NCI-H187 treated with DMSO at 0.1 percent for 48 hours (cell line): Measurements from ENCODE around the gene GLT8D1.
"Not testable (repeated sequence)": the region's sequence is repeated elsewhere in the genome, so short reads cannot be mapped to it uniquely, and the experiment has no call there.

Experiments
- DNase-seq: peaks from one replicate; lab custom pipeline; 2025; lab: John Stamatoyannopoulos, UW

The GLT8D1 gene, protein sequence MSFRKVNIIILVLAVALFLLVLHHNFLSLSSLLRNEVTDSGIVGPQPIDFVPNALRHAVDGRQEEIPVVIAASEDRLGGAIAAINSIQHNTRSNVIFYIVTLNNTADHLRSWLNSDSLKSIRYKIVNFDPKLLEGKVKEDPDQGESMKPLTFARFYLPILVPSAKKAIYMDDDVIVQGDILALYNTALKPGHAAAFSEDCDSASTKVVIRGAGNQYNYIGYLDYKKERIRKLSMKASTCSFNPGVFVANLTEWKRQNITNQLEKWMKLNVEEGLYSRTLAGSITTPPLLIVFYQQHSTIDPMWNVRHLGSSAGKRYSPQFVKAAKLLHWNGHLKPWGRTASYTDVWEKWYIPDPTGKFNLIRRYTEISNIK

DNA sequence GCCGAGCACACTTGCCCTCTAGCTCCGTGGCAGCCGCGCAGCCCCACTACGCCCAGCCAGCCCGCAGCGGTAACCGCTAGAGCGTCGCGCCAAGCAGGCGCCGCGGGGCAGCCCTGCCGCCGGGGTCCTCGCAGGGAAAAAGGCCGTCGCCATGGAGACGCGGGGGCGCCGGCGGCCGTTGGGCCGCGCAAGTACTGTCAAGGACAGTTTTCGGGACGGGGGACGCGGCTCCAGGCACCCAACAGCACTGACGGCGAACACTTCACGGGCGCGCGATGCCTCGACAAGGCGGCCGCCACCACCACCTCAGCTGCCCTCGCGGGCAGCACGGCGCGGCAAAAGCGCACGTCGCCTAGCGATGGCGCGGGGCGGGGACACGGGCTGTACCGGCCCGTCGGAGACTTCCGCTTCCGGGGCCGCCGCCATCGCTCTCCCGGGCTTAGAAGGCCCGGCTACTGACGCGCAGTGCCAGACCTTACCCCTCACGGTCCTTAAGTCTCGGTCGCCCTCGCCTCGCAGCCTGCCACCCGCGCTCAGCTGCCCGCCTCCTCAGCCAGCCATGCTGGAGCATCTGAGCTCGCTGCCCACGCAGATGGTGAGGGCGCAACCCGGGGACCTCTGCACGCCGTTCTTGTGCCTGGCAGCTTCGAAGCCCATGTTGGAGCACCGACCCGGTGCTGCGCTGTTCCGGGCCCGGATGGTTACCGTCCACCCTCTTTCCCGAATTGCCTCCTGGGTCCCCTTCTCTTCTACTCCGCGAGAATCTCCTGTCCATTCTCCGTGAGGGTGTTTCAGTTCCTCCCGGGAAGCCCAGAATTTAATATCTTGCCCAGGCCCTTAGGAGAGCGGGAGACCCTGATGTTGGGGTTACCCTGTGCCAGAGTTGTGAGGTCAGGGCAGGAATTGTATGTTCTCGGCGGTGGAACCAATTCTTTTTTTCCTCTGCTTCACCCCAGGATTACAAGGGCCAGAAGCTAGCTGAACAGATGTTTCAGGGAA is at the start of gene GLT8D1, which contains the start of gene SPCS1:
Gene GLT8D1 (minus strand): TSS at position 104 of the 999 bp plus-strand sequence. CDS start 5,331 bp downstream, outside the sequence.
Gene SPCS1 (plus strand): TSS at position 419 of the 999 bp plus-strand sequence. CDS start 141 bp downstream, at position 560.
- peak; percentile 32 for DNase-seq

DNA sequence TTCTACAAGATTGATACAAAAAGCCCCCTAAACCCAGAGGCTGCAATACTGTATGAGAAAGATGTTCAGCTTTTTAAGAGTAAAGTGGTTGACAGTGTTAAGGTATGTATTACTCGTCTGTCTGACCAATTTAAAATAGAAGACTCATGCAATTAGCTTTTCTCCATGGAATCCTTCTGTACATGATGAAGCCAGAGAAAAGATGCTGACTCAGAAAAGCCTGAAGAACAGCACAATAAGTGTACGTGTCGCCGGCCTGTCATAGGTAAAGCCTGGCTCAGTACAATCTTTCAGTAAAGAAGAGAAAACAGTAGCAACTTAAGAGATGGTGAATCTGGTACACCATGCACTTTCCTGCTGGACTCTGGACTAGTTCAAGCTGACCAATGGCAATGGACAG is 48.8 kb upstream of the GLT8D1 start:
- no peak for DNase-seq

DNA sequence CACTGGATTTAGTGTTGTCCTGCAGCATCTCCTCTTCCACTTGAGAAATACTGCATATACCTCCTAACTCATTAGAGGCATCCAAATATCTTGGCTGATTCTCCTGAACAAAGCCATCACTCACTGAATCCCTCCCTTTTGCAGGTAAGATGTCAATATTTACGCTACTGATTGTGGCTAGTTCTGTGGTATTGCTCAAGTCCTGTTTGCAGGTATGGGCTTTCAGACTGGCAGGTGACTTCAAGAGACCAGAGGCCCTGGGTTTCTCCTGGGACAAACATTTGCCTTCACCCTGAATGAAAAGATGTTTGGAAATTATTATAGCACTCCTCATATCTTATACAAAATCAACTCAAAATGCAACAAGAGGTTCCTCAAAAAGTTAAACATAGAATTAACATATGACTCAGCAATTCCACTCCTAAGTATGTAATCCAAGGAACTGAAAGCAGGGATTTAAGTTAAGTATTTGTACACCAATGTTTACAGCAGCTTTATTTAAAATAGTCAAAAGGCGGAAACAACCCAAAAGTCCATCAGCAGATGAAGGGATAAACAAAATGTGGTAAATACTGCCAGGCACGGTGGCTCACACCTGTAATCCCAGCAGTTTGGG is 46.6 kb upstream of the GLT8D1 start:
- DNase-seq: no peak

DNA sequence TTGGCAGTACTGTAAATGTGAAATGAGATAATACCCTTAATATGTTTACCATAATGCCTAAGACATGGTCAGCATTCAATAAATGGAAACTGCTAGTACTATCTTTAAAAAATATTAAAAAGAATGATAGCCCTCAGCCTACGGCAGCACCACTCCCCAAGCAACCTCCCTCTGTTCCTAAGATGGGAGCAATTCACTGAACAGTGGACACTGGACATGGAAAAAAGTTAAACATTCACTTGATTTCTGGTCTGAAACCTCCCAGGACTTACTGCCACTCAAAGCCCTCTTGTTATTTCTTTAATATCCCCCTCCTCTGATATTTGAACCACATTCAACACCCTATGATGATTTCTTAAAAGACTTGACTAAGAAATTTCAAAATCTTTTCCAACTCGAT is 38.1 kb upstream of the GLT8D1 start:
- DNase-seq: no peak

DNA sequence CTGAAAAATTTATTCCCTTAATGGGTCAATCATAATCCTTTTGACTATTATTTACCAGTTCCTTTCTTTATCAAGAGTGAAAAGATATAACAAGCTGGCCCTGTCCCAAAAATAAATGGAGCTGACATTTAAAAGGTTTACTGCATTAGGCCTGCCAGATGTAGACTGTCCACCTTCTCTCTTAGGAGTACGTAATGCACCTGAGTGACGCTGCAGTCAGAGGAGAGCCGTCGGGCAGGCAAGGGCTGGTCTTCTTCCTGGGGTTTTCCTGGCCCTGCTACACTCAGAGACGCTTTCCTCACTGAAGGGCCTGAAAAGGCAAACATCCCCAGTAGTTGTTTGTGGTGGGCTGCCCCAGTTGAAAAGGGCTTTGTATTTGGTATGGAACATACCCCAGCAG is 37.6 kb upstream of the GLT8D1 start:
- no peak for DNase-seq

DNA sequence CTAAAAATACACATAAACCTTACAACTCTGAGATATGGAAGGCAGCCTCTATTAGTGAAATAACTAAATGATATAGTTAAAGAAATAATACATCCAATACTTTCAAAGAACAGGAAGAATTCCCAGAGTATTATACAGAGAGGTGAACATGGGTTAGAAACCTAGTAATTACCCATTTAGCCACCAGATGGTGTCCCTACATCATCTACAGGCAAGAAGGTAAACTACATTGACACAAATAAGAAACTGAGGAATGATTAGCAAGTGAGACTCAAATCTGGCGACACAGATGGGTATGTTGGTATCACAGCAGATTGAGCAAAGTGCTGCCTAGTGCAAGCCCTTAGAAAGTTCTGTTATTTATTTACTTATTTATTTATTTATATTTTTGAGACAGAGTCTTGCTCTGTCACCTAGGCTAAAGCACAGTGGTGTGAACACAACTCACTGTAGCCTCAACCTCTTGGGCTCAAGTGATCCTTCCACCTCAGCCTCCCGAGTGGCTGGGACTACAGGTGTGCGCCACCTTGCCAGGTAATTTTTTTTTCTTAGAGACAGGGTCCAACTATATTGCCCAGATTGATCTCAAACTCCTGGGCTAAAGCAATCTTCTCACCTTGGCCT is 36.9 kb upstream of the GLT8D1 start:
- DNase-seq: no peak

DNA sequence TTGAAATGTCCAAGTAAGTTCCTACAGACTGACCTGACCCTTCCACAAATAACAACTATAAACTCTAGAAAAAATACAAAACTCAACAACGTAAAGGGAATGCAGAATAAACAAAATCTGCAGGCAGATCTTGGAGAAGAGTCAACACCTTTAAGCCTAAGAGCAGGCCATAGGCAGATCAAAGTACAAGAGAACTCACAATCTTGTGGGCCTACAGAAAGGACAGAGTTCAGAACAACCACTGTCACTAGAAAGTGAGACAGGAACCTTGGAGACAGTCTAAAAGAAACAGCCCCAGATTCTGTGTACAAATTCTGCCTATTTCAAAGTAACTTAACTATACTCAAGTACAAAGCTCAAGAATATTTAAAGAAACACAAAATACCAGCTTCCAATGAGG is 34.1 kb upstream of the GLT8D1 start:
- DNase-seq: no peak

DNA sequence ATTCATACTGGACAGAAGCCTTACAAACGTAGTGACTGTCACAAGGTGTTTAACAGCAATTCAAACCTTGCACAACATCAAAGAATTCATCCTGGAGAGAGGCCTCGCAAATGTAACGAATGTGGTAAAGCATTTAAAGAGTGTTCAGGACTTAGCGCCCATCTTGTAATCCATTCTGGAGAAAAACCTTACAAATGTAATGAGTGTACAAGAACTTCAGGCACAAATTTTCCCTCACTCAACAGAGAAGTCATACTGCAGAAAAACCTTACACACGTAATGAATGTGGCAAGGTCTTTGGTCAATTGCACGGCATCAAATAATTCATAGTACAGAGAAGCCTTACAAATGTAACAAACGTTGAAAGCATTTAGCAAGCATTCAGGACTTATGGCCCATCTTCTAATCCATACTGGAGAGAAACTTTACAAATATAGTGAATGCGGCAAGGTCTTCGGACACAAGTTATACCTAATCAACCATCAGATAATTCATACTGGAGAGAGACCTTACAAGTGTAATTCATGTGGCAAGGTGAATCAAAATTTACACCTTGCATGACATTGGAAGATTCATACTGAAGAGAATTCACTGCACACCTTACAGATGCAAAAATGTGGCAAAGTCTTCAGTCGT is 27.8 kb upstream of the GLT8D1 start:
- no peak for DNase-seq

DNA sequence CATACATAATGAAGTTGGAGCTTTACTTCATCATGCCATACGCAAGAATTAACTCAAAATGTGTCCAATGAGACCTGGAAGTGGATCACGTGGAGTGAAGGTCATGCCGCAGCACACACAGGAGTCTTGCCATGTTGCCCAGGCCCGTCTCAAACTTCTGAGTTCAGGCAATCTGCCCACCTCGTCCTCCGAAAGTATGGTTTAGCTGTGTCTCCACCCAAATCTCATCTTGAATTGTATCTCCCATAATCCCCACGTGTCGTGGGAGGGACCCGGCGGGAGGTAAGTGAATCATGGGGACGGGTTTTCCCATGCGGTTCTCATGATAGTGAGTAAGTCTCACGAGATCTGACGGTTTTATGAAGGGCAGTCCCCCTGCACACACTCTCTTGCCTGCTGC is 26.0 kb upstream of the GLT8D1 start:
- DNase-seq: no peak

DNA sequence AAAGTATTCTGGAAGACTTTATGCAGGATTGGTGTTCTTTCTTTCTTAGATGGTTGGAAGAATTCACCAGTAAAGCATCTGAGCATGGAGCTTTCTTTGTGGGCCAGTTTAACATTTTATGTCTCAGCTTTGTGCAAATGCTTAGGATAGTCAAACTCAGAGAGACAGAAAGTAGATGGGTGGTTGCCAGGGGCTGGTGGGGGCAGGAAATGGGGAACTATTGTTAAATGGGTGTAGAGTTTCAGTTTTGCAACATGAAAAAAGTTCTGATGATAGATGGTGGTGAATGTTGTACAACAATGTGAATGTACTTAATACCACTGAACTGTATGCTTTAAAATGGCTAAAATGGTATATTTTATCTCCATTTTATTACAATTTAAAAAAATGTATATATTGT is 25.1 kb upstream of the GLT8D1 start:
- no peak for DNase-seq

DNA sequence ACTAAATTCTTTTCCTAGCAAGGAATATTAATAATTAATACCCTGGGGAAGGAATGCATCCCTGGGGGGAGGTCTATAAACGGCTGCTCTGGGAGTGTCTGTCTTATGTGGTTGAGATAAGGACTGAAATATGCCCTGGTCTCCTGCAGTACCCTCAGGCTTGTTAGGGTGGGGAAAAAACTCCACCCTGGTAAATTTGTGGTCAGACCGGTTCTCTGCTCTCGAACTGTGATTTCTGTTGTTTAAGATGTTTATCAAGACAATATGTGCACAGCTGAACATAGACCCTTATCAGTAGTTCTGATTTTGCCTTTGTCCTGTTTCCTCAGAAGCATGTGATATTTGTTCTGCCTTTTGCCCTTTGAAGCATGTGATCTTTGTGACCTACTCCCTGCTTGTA is 23.2 kb upstream of the GLT8D1 start:
- not testable (repeated sequence) for DNase-seq

DNA sequence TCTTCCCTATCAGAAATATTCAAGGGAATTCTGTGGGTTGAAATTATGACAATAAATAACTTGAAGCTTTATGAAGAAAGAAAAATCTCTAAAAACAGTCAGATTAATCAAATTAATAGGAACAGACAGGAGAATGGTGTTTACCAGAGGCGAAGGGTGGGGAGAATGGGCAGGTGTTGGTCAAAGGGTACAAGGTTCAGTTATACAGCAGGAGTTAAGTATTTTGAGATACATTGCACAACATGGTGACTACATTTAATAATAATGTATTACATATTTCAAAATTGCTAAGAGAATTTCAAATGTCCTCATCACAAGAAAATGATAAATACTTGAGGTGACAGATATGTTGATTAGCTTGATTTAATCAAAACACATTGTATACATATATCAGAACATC is 18.9 kb upstream of the GLT8D1 start:
- no peak for DNase-seq

DNA sequence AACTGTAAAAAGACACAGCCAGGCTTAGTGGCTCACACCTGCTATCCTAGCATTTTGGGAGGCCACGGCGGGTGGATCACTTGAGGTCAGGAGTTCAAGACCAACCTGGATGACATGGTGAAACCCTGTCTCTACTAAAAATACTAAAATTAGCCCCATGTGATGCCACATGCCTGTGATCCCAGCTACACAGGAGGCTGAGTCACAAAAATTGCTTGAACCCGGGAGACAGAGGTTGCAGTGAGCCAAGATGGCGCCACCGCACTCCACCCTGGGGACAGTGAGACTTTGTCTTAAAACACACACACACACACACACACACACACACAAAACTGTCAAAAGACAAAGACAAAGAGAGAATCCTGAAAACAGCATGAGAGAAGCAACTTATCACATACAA is 18.3 kb upstream of the GLT8D1 start:
- DNase-seq: no peak

DNA sequence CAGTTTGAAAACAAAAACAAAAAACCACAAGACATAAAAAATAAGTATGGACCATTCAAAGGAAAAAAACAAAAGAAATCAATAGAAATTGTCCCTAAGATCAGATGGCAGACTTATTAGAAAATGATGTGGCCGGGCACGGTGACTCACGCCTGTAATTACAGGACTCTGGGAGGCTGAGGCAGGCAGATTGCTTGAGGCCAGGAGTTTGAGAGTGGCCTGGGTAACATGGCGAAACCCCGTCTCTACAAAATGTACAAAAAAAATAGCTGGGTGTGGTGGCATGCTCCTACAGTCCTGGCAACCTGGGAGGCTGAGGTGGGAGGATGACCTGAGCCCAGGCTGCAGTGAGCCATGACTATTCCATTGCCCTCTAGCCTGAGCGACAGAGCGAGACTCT is 16.9 kb upstream of the GLT8D1 start:
- no peak for DNase-seq

DNA sequence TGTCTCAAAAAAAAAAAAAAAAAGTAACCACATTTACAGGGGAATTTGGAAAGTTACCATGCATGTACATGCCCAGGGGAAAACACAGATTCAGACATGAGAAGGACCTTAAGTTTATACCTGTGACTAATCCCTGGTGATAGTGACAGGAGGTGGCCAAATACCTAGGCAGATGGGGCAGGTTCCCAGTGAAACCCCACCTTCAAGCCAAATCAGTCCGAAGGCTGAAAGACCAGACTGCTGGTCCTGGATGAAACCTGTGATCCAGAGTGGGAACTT is 16.1 kb upstream of the GLT8D1 start:
- DNase-seq: no peak

DNA sequence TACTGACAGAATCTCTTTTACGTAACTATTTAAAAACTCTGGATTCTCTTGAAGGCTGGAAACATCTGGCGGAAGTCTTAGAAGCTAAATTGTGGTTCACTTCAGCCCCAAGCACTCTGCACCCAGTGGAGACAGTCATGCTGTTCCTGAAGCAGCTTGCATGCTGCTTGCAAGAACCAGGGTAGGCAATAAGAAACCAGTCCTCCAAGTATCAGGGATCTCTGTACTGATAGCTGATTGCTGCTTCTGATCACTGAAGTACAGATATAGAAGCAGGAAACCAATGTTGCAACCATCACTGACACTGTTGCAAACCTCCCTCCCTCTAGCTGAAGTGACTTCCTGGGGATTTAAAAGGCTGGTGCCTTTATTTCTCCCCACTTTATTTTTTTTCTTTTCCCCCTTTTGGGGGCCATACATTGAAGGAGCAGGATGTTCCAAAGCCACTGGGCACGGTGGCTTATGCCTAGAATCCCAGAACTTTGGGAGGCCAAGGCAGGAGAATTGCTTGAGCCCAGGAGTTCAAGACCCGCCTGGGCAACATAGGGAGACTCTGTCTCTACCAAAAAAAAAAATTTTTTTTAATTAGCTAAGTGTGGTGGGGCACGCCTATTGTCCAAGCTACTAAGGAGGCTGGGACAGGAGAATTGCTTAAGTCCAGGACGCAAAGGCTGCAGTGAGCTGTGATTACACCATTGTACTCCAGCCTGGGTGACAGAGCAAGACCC is 15.6 kb upstream of the GLT8D1 start:
- DNase-seq: no peak

DNA sequence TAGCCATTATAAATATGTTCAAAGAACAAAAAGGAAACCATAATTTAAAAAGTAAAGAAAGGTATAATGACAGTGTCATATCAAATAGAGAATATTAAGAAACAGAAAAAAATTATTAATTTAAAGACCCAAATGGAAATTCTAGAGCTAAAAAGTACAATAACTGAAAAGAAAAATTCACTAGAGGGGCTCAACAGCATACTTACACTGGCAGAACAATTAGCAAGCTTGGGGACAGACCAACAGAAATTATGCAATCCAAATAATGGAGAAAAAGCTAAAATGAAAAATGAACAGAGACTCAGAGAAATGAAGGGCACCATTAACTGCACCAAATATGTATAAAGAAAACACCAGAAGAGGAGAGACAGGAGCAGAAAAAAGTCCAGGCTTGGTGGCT is 14.0 kb upstream of the GLT8D1 start:
- no peak for DNase-seq

DNA sequence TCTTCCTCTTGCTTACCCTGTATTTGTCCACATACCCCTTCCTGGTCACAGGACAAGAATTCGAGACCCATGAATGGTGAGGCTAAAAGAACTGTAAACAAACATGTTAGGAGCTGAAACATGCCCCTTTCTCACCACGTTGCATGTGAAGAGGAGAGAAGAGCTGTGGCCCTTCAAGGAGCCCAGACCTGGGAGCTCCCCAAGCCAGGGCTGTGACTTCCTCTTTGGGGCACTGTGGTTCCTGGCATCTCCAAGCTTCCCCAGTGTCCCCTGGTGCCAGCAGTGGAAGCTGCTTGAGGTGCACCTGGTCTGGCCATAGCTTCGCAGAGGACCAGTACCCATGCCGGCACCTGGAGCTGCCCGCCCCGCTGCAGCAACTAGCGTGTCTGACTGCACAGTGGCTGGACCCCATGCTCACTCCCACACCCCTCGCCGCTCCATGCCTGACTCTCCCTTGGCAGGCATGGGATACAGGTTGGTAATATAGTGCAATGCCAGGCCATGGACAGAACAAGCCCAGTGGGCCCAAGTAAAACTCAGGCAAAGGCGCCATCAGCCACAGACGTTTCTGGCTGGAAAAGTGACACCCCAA is 10.2 kb upstream of the GLT8D1 start:
- no peak for DNase-seq

DNA sequence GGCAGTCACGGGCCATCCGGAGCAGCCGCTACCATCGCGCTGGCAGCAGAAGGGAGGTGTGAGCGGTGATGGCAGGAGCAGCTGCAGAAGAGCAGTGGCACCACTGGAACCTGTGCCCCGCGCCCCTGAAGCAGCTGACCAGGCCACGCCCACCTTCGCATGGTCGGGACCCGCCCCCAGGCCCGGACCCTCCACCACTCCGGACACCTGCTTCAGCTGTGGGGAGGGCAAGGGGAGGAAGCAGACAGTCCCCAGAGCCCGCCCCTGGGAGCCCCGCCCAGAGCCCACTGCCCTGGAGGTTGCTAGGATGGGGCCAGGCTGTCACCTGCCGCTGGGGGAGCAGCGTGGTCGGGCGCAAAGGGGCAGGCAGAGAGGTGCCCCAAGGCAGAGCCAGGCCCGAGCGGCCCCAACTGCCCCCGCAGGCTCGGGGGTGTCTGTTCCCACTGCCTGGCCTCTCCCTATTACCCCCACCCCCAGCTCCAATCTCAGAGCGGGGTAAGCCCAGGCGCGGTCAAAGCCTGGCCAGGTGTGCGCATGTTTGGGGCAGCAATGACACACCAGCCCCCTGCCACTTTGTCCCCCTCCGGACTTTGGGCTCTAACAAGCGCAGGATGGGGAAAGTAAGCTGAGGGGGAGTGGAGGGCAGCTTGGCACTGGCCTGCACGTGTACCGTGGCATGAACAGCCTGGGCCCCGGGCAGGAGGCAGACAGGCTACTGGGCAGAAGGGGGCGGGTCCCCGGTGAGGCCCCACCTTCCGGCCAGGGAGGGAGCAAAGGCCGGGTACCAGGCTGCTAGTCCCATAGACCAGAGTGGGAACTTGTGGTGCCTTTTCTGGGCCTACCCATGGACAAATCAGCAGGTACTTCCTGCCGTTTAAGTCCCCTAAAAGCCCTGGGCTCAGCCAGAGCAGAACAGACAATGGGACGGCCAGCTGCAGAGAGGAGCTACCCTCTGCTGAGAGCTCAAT is 9.0 kb upstream of the GLT8D1 start:
- DNase-seq: no peak
